DMS53 treated with DMSO at 0.1 percent for 48 hours (cell line): ENCODE data around the gene WWP2.
A peak's percentile ranks its signal among the peaks of the same experiment; 100 is the strongest.
"Not testable (repeated sequence)": the region's sequence is repeated elsewhere in the genome, so short reads cannot be mapped to it uniquely, and the experiment has no call there.

ENCODE experiments used
- DNase-seq: peaks from one replicate; lab custom pipeline; 2025; ENCODE audit not compliant: unreplicated experiment; lab: John Stamatoyannopoulos, UW

Gene WWP2

DNA sequence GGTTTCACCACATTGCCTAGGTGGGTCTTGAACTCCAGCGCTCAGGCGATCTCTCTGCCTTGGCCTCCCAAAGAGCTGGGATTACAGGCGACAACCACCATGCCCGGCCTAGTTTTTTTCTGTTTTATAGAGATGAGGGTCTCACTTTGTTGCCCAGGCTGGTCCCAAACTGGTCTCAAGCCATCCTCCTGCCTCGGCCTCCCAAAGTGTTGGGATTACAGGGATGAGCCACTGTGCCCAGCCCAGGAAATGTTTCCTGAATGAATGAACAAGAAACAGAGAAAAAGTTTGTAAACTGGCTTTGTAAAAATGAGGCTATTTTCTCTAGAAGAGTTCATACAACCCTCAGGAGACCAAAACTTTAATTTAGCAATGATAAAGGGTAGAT is 68.0 kb downstream of the WWP2 start:
- DNase-seq = no peak

DNA sequence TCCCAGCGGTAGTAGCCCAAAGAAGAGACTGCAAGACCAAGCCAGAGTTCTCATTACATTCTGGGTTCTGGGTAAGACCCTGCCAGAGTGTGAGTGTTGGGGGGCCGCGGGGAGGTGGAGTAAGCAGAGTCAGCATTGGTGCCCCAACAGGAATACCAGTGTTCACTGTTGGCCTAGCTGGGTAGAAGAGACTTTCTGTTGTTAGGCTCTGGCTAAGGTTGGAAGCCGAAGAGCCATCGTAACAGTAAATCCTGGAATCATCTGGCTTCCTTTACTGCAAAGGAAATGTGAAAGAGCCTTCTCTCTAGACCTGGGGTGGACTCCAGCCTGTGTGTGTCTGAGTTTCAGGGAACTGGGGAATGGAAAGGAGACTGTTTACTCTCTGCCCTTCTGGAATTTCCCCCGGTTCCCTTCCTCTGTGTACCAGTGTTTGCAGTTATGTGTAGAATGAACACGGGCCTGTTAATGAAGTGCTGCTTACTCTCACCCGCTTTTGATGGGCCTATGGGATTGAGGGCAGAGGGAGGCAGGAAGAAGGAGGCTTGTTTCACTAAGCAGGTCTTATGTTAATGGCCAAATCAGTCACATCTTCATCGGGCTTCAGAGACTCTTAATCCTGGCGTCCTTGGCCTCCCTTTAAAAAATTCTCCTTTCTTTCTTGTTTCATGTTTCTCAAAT is 68.5 kb downstream of the WWP2 start:
- peak; percentile 5 for DNase-seq

DNA sequence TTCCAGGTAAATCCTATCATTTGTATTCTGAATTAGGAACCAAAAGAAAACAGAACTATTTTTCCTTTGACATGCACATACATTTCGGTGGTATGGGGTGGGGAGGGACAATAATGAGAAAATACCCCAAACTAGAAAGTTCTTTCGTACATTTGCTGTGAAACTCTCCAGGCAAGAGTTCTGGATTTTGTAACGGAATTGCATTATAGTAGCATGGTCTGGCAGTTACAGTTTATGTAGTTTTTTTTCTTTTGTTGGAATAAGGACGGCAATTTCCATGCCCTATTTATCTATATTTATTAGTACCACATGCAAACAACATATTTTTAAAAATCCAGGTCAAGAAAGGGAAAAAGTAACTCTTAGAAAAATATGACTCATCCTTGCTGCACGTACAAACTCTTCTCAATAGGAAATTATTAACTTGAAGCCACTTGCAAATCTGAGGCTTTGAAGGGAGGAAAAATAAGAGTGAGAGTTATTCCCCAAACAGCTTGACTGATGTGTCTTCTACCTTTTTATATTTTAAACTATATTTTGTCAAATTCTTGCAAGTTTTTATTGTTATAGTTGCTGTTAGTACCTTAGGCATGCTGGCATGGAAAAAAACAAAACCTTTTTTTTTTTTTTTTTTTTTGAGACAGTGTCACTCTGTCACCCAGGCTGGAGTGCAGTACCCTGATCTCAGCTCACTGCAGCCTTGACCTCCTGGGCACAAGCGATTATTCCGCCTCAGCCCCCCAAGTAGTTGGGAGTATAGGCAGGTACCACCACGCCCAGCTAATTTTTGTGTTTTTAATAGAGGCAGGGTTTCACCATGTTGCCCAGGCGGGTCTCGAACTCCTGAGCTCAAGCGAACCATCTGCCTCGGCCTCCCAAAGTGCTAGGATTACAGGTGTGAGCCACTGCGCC is 69.3 kb downstream of the WWP2 start:
- peak; percentile 5 for DNase-seq

DNA sequence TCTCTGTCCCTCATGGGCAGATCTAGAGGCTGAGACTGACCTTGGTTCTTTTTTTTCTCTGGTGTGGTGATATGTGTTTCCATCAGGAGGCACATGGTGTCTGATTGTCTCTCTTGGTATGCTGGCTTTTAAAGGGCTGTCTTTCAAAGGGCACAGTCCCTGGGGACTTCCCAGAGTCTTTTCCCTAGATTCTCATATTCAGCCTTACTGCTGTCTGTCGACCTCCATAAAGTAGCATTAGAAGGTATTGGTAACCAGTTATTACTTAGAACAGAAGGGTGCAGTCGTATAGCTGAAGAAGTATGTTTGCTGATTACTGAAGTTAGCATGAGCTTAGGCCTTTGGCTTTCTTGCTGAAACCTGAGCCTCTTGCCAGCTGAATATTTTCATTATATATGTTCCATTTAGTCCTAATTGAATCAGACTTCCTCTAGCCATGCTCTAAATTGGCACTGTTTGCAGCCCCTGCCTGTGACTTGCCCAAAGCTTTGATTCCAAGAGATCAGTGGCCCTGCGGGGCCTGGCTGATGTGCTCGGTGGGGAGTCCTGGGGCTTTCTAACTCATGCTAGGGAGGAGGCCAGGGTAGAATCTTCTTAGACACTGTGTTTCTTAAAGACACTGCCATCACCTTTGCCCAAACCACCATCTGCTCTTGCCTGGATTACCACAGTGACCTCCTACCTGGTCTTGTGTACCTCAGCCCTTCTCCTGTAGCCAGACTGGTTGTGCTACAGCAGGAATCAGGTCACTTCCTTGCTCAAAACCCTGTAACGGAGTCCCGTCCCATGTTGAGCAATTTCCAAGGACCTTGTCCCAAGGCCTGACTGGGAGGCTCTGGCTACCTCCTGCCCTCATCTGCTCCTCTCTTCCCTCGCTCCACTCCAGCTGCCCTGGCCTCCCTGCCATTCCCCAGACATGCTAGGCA is 71.5 kb downstream of the WWP2 start:
- no peak for DNase-seq

DNA sequence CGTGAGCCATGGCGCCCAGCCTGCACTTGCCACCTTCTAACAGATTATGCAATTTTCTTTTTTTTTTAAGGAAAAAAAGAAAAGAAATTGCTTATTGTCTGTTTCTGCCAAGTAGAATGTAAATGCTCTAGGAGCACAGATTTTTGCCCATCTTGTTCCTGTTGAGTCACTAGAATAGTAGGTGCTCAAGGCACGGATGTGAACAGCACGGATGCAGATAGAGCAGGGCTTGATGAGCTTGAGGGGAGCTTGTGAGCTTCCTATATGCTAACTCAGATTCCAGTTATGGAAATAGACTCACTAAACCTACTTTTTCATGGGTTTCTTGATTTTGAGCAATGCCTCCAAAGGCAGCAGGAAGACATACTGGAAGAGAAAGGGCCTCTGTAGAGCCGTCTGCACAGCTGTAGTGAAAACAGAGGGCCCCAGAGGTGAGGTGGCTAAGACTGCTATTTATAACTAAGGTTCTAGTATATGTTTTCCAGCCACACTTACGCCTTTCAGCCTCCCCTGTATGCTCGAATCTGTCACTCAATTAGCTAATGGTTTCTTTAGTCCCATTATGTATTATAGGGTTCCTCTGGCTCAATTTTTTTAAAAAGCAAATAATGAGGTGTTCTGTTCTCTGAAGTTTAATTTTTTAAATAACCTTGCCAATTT is 72.8 kb downstream of the WWP2 start:
- DNase-seq = no peak

DNA sequence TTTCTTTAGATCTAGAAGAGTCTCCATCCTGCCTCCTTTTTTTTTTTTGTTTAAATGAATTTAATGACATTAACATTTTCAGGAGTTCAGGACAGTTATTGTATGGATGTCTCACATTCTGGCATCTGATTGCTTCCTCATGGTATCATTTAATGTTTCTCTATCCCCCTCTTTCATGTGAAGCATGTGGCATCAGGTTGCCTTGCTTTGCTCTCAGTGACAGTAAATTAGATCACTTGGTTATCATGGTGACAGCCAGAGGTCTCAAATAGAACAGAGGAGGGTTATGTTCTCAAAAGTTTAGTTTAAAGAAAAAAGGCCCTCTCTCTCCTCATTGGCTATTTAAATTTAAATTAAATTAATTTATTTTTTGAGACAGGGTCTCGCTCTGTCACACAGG is 74.1 kb downstream of the WWP2 start:
- DNase-seq = no peak

DNA sequence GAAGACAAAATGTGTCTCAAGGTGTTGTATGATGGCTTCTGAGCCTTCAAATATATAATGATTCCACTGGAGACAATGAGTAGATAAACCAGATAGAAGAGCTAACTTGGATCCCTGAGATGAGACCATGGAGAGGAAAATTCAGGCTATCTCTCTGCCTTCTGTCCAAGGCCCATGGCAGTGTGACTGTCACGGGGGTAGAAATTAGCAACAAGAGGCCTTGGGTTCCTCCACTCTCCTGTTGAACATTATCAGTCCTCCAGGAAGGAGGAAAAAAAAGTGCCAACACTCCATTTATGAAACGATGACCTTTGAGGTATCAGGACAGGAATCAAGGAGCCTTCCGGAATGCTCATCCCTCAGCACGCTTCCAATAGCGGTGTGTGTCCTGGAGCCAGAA is 75.2 kb downstream of the WWP2 start:
- DNase-seq = no peak

DNA sequence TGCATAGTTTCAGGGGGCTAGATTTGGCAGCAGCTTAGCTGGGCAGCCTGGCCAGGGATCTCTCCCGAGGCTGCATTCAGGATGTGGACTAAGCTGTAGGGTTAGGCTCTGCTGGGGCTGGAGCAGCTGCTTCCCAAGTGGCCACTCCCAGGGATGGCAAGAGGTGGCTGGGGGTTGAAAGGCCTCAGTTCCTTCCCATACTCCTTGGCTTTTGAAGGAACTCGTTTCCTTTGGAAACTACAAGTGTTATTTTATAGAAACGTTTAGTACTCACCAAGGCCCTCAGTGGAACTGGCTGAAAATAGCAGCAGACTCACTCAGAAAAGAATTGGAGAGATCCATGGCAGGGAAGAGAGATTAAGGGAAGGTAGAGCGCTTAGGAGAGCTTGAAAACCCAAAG is 76.4 kb downstream of the WWP2 start:
- no peak for DNase-seq

DNA sequence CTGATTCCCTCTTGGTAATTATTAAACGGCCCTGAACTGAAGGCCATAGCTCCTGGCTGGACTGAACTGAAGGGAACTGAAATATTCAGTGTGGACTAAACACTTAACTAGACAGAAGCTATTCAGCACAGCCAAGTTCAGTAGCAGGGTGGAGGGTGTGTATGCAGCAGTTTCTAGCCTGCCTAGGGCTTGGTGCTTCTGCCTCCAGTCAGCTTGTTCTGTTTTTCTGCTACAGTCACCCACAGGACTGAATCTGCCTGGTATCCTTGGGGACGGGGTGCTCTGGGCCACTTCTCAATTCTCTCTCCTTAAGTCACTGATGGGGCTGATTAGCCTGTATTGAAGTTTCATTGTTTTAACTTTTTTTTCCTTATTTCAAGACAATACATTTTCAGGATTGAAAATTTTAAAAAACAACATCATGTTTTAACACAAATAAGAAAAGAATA is 77.1 kb downstream of the WWP2 start:
- no peak for DNase-seq

DNA sequence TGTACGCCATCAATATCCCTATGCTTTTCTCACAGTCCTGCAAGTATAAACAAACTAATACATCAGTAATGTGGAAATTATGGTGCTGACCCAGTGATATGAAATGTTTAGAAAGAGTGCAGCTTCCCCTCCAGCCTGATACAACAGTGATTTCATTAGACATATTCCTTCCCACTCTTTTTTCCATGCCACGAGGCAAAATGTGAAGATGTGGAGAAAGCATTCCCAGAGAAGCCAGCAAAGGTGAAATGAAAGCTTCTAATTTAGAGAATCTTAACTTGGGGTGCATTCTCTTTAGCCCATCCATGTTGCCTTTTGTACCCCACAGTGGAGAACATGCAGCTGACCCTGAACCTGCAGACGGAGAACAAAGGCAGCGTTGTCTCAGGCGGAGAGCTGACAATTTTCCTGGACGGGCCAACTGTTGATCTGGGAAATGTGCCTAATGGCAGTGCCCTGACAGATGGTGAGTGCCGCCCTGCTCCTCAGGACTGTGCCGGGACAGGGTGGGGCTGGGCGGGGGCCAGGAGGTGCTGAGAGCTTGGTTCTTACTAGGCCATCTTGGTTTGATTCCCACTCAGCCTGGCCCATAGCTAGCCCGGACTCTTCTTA is 77.8 kb downstream of the WWP2 start:
- DNase-seq = no peak

DNA sequence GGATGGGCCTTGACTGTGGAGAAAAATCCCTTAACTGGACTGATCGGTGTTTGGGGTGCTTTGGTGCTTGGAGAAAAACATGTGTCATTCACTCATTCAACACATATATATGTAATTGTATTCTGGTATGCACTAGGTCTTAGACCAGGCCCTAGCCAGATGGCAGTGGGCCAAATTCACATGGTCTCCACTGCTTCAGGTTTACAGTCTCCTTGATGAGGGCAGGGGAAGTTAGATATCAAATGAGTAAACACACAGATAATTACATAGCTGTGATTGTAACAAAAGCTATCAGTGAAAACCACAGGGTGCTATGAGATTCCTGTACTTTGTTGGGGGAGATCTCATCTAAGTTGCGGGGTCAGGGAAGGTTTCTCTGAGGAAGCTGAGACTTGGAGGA is 78.8 kb downstream of the WWP2 start:
- DNase-seq = no peak

DNA sequence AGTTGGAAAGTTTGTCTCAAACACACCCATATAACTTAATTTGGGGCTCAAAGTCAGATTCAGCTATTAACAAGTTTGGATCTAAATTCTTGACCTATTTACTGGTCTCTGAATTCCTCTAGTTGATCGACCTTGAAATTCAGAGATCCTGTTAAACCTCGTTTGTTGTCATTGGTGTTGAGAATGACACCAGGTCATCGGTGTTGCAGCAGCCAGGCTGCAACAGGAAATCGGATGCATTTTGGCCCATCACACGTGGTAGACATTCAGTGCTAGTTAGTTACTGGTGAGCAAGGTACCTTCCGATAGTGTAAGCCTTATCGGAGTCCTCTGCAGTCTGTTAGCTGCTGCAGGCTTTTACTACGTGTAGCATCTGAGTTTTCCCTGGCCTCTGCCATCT is 82.3 kb downstream of the WWP2 start:
- DNase-seq = no peak

DNA sequence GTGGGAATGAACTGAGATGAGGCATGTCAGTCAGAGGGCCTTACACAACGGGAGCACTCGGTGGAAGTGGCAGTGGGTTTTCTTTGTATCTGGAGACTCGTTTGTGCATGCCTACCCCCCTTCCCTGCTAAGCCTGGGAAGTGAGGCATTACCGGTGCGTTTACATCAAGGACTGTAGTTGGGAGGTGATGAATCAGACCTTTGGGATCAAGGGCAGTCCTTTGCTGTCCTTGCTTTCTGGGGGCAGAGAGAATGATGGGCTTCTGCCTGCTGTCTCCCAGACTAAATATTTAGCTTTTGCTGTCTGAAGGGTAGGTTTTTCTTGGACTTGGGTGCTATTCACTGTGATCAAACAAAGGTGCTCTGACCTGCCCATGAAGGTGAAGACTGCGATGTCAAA is 83.0 kb downstream of the WWP2 start:
- no peak for DNase-seq

DNA sequence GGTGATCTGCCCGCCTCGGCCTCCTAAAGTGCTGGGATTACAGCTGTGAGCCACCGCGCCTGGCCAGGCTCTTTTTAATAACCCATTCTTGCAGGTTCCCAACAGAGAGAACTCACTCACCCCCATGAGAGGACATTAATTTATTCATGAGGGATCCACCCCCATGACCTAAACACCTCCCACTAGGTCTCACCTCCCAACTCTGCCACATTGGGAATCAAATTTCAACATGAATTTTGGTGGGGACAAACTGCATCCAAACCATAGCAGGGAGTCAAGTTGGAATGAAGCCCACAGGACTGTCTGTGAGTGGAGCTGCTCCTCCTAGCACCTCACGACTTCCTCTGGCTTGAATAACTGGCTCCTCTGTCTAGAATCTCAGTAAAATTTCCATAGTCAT is 85.5 kb downstream of the WWP2 start:
- DNase-seq = no peak

DNA sequence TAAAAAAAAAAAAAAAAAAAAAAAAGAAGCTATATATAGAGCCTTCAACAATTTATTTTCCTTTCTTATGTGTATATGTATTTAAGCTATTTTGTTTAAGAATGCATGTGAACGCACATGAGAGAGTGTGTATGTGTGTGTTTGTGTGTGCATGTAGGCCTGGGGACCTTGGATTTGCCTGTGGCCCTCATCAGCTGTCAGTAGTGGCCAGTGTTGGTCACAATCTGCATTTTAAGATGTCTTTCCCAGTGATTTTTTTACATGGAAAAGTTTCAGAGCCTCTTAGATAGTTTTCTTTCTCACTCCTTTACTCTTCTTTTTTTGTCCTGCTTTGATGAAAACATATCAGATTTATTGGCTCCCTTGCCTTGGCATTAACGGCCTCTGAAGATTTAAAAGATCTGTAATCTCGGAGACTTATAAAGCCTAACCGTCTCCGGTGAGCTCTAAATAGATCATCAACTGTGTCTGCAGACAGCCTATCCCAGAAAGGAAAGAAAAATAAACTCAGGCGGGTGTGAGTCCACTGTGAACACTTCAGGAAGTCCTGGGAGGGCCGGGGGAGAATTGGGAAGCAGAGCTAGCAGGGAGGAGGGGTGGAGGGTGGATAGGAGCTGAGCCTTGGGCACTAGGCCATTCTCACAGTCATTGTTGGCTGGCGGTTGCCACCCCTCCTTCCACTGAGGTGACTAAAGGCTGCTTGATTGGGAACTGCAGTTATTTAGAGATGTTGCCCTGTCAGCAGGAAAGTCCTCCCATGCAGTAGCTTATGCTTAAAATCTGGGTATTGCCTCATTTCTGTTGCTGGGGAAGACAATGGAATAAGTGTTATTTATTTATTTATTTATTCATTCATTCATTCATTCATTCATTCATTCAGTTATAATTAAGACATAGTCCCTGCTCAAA is 86.8 kb downstream of the WWP2 start:
- DNase-seq = no peak

DNA sequence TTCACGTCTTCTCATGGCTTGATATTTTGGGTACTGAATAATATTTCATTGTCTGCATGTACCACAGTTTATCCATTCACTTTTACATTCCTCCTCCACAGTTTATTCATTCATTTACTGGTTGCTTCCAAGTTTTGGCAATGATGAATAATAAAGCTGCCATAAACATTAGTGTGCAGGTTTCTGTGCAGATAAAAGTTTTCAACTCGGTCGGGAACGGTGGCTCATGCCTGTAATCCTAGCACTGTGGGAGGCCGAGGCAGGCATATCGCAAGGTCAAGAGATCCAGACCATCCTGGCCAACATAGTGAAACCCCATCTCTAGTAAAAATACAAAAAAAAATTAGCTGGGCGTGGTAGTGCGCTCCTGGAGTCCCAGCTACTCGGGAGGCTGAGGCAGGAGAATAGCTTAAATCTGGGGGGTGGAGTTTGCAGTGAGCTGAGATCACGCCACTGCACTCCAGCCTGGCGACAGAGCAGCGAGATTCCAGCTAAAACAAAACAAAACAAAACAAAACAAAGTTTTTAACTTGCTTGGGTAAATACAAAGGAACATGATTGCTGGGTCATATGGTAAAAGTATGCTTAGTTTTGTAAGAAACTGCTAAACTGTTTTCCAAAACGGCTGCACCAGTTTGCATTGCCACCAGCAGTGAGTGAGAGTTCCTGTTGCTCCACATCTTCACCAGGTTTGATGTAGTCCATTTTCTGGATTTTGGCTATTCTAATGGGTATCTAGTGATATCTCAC is 89.5 kb downstream of the WWP2 start:
- no peak for DNase-seq

DNA sequence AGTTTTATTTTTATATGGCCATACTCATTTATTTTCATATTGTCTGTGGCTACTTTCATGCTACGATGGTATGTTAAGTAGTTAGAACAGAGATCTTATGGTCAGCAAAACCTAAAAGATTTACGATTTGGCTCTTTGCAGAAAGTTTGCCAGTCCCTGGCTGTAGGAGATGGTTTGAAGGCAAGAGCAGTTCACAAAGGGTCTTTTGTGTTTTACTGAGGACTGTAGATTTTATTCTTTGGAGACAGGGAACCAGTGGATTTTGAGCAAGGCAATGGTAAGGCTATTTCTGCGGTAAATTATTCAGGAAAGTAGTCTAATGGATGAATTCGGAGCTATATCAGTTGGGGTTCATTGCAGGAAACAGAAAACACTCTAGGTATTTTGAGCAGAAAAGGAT is 90.7 kb downstream of the WWP2 start:
- no peak for DNase-seq

DNA sequence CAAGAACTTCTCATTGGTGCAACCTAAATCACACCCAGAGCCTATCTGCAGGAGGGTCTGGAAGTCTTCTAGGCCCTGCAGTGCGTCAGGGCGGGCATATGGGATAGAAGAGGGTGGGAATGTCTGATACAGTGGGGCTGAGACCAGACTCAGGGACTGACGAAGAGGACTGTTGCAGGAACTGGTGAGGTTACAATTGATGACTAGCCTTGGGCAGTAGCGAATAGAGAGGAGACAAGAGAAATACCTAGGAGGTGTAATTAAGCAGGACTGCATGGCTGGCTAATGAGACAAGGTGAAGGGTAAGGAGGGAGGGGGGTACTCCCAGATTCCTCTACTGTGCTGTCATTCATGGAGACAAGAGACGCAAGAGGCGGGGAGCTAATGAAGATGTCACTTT is 91.3 kb downstream of the WWP2 start:
- no peak for DNase-seq

DNA sequence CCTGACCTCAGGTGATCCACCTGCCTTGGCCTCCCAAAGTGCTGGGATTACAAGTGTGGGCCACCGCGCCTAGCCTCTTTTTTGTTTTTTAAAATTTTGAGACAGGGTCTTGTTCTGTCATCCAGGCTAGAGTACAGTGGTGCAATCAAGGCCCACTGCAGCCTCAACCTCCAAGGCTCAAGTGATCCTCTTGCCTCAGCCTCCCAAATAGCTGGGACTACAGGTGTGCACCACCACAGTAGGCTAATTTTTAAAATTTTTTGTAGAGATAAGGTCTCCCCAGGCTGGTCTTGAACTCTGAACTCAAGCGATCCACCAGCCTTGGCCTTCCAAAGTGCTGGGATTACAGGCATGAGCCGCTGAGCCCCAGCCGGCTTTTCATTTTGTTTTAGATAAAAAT is 92.6 kb downstream of the WWP2 start:
- not testable (repeated sequence) for DNase-seq
